ENCODE results near the gene DIS3L2.

The DIS3L2 gene

GRCh38 chr2:231932985-231933915, 28.3 kb upstream of the DIS3L2 start:
- ChIA-PET CTCF (no interaction called here), POLR2A (no interaction called here)
- no peak for DNase-seq (ENCODE audit: extremely low spot score)
- no peak for TF ChIP-seq FOXA1 (IDR thresholded peaks at IDR 0.05)
- TF ChIP-seq PKNOX1 (IDR thresholded peaks at IDR 0.05) = no peak
- TF ChIP-seq ELF4 (IDR thresholded peaks at IDR 0.05) = no peak
- no peak for TF ChIP-seq SP1 (IDR thresholded peaks at IDR 0.05)
- no peak for TF ChIP-seq ARNT (IDR thresholded peaks at IDR 0.05)
- TF ChIP-seq SUZ12 (IDR thresholded peaks at IDR 0.05) = no peak
- no peak for TF ChIP-seq BHLHE40 (IDR thresholded peaks at IDR 0.05; ENCODE audit: borderline replicate concordance)
- no peak for TF ChIP-seq FOXK2 (IDR thresholded peaks at IDR 0.05)
- TF ChIP-seq NFRKB (IDR thresholded peaks at IDR 0.05) = no peak
- TF ChIP-seq LEF1 (IDR thresholded peaks at IDR 0.05; ENCODE audit: borderline replicate concordance) = no peak

- DNase-seq (ENCODE audit: extremely low spot score) = no peak
- TF ChIP-seq PKNOX1 (IDR thresholded peaks at IDR 0.05) (no peak), TARDBP (IDR thresholded peaks at IDR 0.05) (no peak), NFRKB (IDR thresholded peaks at IDR 0.05) (no peak), LEF1 (IDR thresholded peaks at IDR 0.05; ENCODE audit: borderline replicate concordance) (no peak), SP1 (IDR thresholded peaks at IDR 0.05) (no peak)
- ChIA-PET CTCF (no interaction called here), POLR2A (no interaction called here)
These were observed 27.6 kb upstream of the DIS3L2 start for GRCh38 chr2:231933916-231934401.

DNA sequence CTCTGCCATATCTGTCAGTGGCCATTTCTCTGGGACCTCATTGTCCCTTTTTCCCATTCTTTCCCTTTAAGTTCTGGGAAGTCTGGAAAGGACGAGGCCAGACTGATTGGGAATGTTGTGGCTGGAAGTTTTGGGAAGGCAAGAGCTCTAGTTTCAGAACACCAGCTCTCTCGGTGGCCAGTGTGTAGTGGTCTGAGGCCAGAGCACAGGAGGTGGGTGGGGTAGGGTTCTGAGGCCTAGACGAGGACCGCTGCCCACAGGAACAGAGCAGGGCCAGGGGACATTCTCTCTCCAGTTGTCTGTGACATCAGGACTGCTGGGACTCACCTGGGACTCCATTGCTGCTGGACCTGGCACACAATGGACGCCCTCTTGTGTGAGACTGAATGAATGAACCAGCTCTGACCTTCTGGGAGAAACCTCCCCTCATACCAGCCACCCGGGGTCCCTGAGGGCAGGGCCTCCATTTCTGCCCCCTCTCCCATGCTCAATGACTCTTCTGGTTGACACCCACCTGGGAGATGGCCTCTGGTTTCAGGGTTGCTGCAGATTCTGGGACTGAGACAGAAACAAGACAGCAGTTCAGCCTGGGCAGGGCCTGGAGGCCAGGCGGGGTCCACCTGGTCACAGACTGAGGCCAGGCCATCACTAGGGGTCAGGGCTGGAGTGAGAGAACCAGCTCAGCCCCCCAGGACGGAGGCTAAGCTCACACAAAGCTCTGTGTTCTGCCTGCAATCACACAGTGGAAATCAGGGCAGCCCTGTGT, 26.9 kb upstream of the DIS3L2 start:
- POLR2A ChIA-PET = interaction anchor here (0.7 kb wide), 1 partner anchor 10 kb away, joined by 3 read pairs; no protein-coding TSS in a partner anchor
- no peak for DNase-seq (ENCODE audit: extremely low spot score)
- TF ChIP-seq TARDBP (IDR thresholded peaks at IDR 0.05) (no peak), NFRKB (IDR thresholded peaks at IDR 0.05) (no peak), ZNF384 (IDR thresholded peaks at IDR 0.05) (no peak), FOXK2 (IDR thresholded peaks at IDR 0.05) (no peak), HDGF (IDR thresholded peaks at IDR 0.05; ENCODE audit: borderline replicate concordance) (no peak), SUZ12 (IDR thresholded peaks at IDR 0.05) (no peak), BHLHE40 (IDR thresholded peaks at IDR 0.05; ENCODE audit: borderline replicate concordance) (no peak), ARNT (IDR thresholded peaks at IDR 0.05) (no peak), LEF1 (IDR thresholded peaks at IDR 0.05; ENCODE audit: borderline replicate concordance) (no peak), SP1 (IDR thresholded peaks at IDR 0.05) (no peak), FOXM1 (IDR thresholded peaks at IDR 0.05; ENCODE audit: borderline replicate concordance) (no peak), PKNOX1 (IDR thresholded peaks at IDR 0.05) (no peak), ELF4 (IDR thresholded peaks at IDR 0.05) (no peak), L3MBTL2 (conservative IDR thresholded peaks at IDR 0.05) (no peak), FOXA1 (IDR thresholded peaks at IDR 0.05) (no peak), CTBP1 (IDR thresholded peaks at IDR 0.05; ENCODE audit: borderline replicate concordance) (no peak)
- CTCF ChIA-PET = no interaction called here

GRCh38 chr2:231935207-231935524, 26.3 kb upstream of the DIS3L2 start:
- no peak for TF ChIP-seq HDGF (IDR thresholded peaks at IDR 0.05; ENCODE audit: borderline replicate concordance)
- no peak for TF ChIP-seq SP1 (IDR thresholded peaks at IDR 0.05)
- no peak for TF ChIP-seq SUZ12 (IDR thresholded peaks at IDR 0.05)
- TF ChIP-seq TARDBP (IDR thresholded peaks at IDR 0.05) = no peak
- no peak for TF ChIP-seq NFRKB (IDR thresholded peaks at IDR 0.05)
- TF ChIP-seq FOXK2 (IDR thresholded peaks at IDR 0.05) = no peak
- TF ChIP-seq L3MBTL2 (conservative IDR thresholded peaks at IDR 0.05) = no peak
- no peak for TF ChIP-seq CTBP1 (IDR thresholded peaks at IDR 0.05; ENCODE audit: borderline replicate concordance)
- no peak for TF ChIP-seq FOXM1 (IDR thresholded peaks at IDR 0.05; ENCODE audit: borderline replicate concordance)
- ChIA-PET CTCF (no interaction called here), POLR2A (interaction anchor here (0.7 kb wide), 1 partner anchor 11 kb away, joined by 3 read pairs; no protein-coding TSS in a partner anchor)
- no peak for DNase-seq (ENCODE audit: extremely low spot score)

- no peak for DNase-seq (ENCODE audit: extremely low spot score)
- ChIA-PET POLR2A (interaction anchor here (0.7 kb wide), 1 partner anchor 11 kb away, joined by 3 read pairs; no protein-coding TSS in a partner anchor), CTCF (no interaction called here)
- TF ChIP-seq SP1 (IDR thresholded peaks at IDR 0.05) (no peak), FOXA1 (IDR thresholded peaks at IDR 0.05) (no peak), CTBP1 (IDR thresholded peaks at IDR 0.05; ENCODE audit: borderline replicate concordance) (no peak), ZNF384 (IDR thresholded peaks at IDR 0.05) (no peak), HDGF (IDR thresholded peaks at IDR 0.05; ENCODE audit: borderline replicate concordance) (no peak), L3MBTL2 (conservative IDR thresholded peaks at IDR 0.05) (no peak), FOXM1 (IDR thresholded peaks at IDR 0.05; ENCODE audit: borderline replicate concordance) (no peak), BHLHE40 (IDR thresholded peaks at IDR 0.05; ENCODE audit: borderline replicate concordance) (no peak), FOXK2 (IDR thresholded peaks at IDR 0.05) (no peak), ARNT (IDR thresholded peaks at IDR 0.05) (no peak), NFRKB (IDR thresholded peaks at IDR 0.05) (no peak), SUZ12 (IDR thresholded peaks at IDR 0.05) (no peak), TARDBP (IDR thresholded peaks at IDR 0.05) (no peak), ELF4 (IDR thresholded peaks at IDR 0.05) (no peak), LEF1 (IDR thresholded peaks at IDR 0.05; ENCODE audit: borderline replicate concordance) (no peak), PKNOX1 (IDR thresholded peaks at IDR 0.05) (no peak)
These were observed 25.7 kb upstream of the DIS3L2 start for GRCh38 chr2:231935815-231936214.

Data from HEK293T (cell line).